Adrenal gland (tissue), 5 donors: ENCODE data around the gene STARD13.

Experiments used
- CTCF ChIP-seq, 6 experiments: fragments of 450-650 bp in 4 of 6; fragments of 200-600 bp in 2 of 6; sonication (generic) in 1 of 6; IDR thresholded peaks; 1 replicate in 5 of 6; 2 replicates in 1 of 6; pipeline versions ENCODE4 v1.5.1 to v1.8.0; 2016 to 2021; ENCODE audit warnings: antibody characterized with exemption in 6 of 6, mild to moderate bottlenecking in 2 of 6, moderate library complexity in 1 of 6
- POLR2A ChIP-seq, 2 donors: fragments of 450-650 bp; IDR thresholded peaks; one replicate each; pipeline ENCODE4 v1.6.1; 2017; ENCODE audit warnings: antibody characterized with exemption in 2 of 2, mild to moderate bottlenecking in 2 of 2, moderate library complexity in 1 of 2
- donor health status: DM: no; HTN: no; CAD: no.

- TF ChIP-seq CTCF (IDR thresholded peaks at IDR 0.05) (no peak), POLR2A (IDR thresholded peaks at IDR 0.05) (no peak)
Observed at GRCh38 chr13:33194820-33195692, 90.5 kb downstream of the STARD13 start.
